GM21576 (cell line): Measurements from ENCODE around the gene ESRRA.
A peak's percentile ranks its signal among the peaks of the same experiment; 100 is the strongest.

Source experiments
- ATAC-seq: cut with Tn5 transposase; IDR thresholded peaks from one replicate; pipeline ENCODE4 v1.9.1; 2021; ENCODE audit warnings: mild to moderate bottlenecking, moderate library complexity; ENCODE audit not compliant: unreplicated experiment

ESRRA gene

GRCh38 chr11:64327375-64327774, 22.1 kb downstream of the ESRRA start:
- no peak for ATAC-seq

GRCh38 chr11:64327993-64328392, 22.7 kb downstream of the ESRRA start:
- ATAC-seq, result no peak

GRCh38 chr11:64330888-64331287, 25.6 kb downstream of the ESRRA start:
- ATAC-seq, result no peak

- no peak for ATAC-seq
These were observed 26.4 kb downstream of the ESRRA start for GRCh38 chr11:64331569-64332371.

GRCh38 chr11:64333556-64333955, 28.2 kb downstream of the ESRRA start:
- no peak for ATAC-seq

GRCh38 chr11:64334764-64335735, 29.7 kb downstream of the ESRRA start:
- ATAC-seq, result peak; percentile 75

GRCh38 chr11:64337538-64338249, 32.4 kb downstream of the ESRRA start:
- no peak for ATAC-seq

GRCh38 chr11:64338716-64339115, 33.4 kb downstream of the ESRRA start:
- no peak for ATAC-seq

GRCh38 chr11:64339286-64339685, 34.0 kb downstream of the ESRRA start:
- ATAC-seq, result no peak

- ATAC-seq, result peak; percentile 49
These were observed 34.6 kb downstream of the ESRRA start, which contains the start of gene CCDC88B for GRCh38 chr11:64339754-64340408. TSS of gene CCDC88B (plus strand) at chr11:64340204. CDS start at chr11:64340267, 63 bp downstream.

GRCh38 chr11:64340671-64341335, 35.5 kb downstream of the ESRRA start:
- ATAC-seq, result peak; percentile 33

GRCh38 chr11:64341429-64341828, 36.1 kb downstream of the ESRRA start:
- ATAC-seq, result no peak

- ATAC-seq, result peak; percentile 43
These were observed 36.8 kb downstream of the ESRRA start for GRCh38 chr11:64341851-64342791.

GRCh38 chr11:64342869-64343745, 37.8 kb downstream of the ESRRA start:
- no peak for ATAC-seq

- no peak for ATAC-seq
These were observed 38.6 kb downstream of the ESRRA start for GRCh38 chr11:64343767-64344559.

GRCh38 chr11:64344787-64345186, 39.5 kb downstream of the ESRRA start:
- no peak for ATAC-seq
